Measurements from ENCODE around the gene CDKN2AIP. TPM values are rescaled to one million over a fixed set of nuclear protein-coding genes. Genes with fewer than 3 reads are reported as not detected.

Gene CDKN2AIP
- total RNA-seq, result 10 to 100 TPM; 17.8 to 28.8 (median 19.2) TPM
- 10 to 100 TPM; 14.2 to 25.9 TPM for polyA plus RNA-seq
- long read RNA-seq, donor 1, transcript CDKN2AIP-203 (3 exons, 2,721 nt), result minor isoform, 21 of 48 reads
- long read RNA-seq, donor 1, transcript CDKN2AIP-201 (3 exons, 2,646 nt), result major isoform, 24 of 48 reads
- long read RNA-seq, donor 1, partial matches to known transcripts, result 0 of 48 reads
- long read RNA-seq, donor 1, other reads (novel, unspliced or antisense), result 2 of 48 reads
- long read RNA-seq, donor 2, transcript CDKN2AIP-203 (3 exons, 2,721 nt), result major isoform, 6 of 11 reads
- long read RNA-seq, donor 2, partial matches to known transcripts, result 0 of 11 reads
- long read RNA-seq, donor 2, other reads (novel, unspliced or antisense), result 0 of 11 reads
- long read RNA-seq, donor 3, transcript CDKN2AIP-203 (3 exons, 2,721 nt), result major isoform, 9 of 18 reads
- long read RNA-seq, donor 3, transcript CDKN2AIP-201 (3 exons, 2,646 nt), result minor isoform, 7 of 18 reads
- long read RNA-seq, donor 3, partial matches to known transcripts, result 1 of 18 reads
- long read RNA-seq, donor 3, other reads (novel, unspliced or antisense), result 1 of 18 reads

GRCh38 chr4:183444214-183445096, at the start of gene CDKN2AIP:
CDKN2AIP (plus strand) TSS chr4:183444636; CDS start chr4:183444798, 162 bp downstream.
- H3K27me3 ChIP-seq, result no peaks in the 10 kb centered on the region
- no peaks in the 10 kb centered on the region for H3K9me3 ChIP-seq
- peak within 1 kb of the TSS; percentile 84 to 99 for H3K27ac ChIP-seq
- intact Hi-C loops (cut with DNase I), result loop anchor here in 1 of 4 donors (10.0 kb wide), 1 partner anchor 60 kb away; the partner anchor contains the start of gene ING2
- WGBS, 3 donors, result 0 to 1% (median 1%) methylated on average over 39 to 109 of the region's 109 CpGs
- H3K4me3 ChIP-seq, result peak within 1 kb of the TSS; percentile 93
- peaks cover 2% of the 10 kb centered on the region for H3K4me1 ChIP-seq (ENCODE audit: insufficient read depth)
- H3K36me3 ChIP-seq, result no peaks in the 10 kb centered on the region
- DNase-seq, result peak; percentile 91 to 96 (median 93)
- no peak for TF ChIP-seq EP300 (IDR thresholded peaks at IDR 0.05)
- TF ChIP-seq CTCF (IDR thresholded peaks at IDR 0.05), result peak in 1 of 3 donors; percentile 23
- TF ChIP-seq POLR2A (IDR thresholded peaks at IDR 0.05), result peak; percentile 91

- H3K9me3 ChIP-seq, result no peaks in the 10 kb centered on the region
- WGBS, 3 donors, result 81 to 82% (median 81%) methylated on average over 5 of the region's 5 CpGs
- TF ChIP-seq EP300 (IDR thresholded peaks at IDR 0.05) (no peak), POLR2A (IDR thresholded peaks at IDR 0.05) (no peak), CTCF (IDR thresholded peaks at IDR 0.05) (no peak)
- intact Hi-C loops (cut with DNase I), result no loop called here
- no peak overlapping the region for H3K4me3 ChIP-seq
- no peaks in the 10 kb centered on the region for H3K27me3 ChIP-seq
- DNase-seq, result no peak
- H3K36me3 ChIP-seq, result no peaks in the 10 kb centered on the region
- H3K27ac ChIP-seq, result no peak overlapping the region
- H3K4me1 ChIP-seq (ENCODE audit: insufficient read depth), result no peaks in the 10 kb centered on the region
Measured at GRCh38 chr4:183395395-183395794, 49.0 kb upstream of the CDKN2AIP start.

GRCh38 chr4:183396227-183396637, 48.2 kb upstream of the CDKN2AIP start:
- TF ChIP-seq POLR2A (IDR thresholded peaks at IDR 0.05) (no peak), EP300 (IDR thresholded peaks at IDR 0.05) (no peak)
- intact Hi-C loops (cut with DNase I), result no loop called here
- H3K27ac ChIP-seq, result no peak overlapping the region
- H3K9me3 ChIP-seq, result no peaks in the 10 kb centered on the region
- no peak for DNase-seq
- no peaks in the 10 kb centered on the region for H3K4me1 ChIP-seq (ENCODE audit: insufficient read depth)
- H3K36me3 ChIP-seq, result no peaks in the 10 kb centered on the region
- H3K4me3 ChIP-seq, result no peak overlapping the region
- no peaks in the 10 kb centered on the region for H3K27me3 ChIP-seq

GRCh38 chr4:183397741-183398297, 46.6 kb upstream of the CDKN2AIP start:
- WGBS, 3 donors, result 77 to 84% (median 77%) methylated on average over 14 of the region's 14 CpGs
- no peak for DNase-seq
- TF ChIP-seq POLR2A (IDR thresholded peaks at IDR 0.05) (no peak), CTCF (IDR thresholded peaks at IDR 0.05) (no peak), EP300 (IDR thresholded peaks at IDR 0.05) (no peak)
- Histone ChIP-seq H3K4me1 (ENCODE audit: insufficient read depth) (no peaks in the 10 kb centered on the region), H3K36me3 (no peaks in the 10 kb centered on the region), H3K4me3 (peak overlapping the region; percentile 33), H3K9me3 (no peaks in the 10 kb centered on the region), H3K27ac (no peak overlapping the region), H3K27me3 (no peaks in the 10 kb centered on the region)
- intact Hi-C loops (cut with DNase I), result no loop called here
